Body of pancreas (tissue), 4 donors: Measurements from ENCODE around the gene IGF1R. TPM values are rescaled to one million over a fixed set of nuclear protein-coding genes. Genes with fewer than 3 reads are reported as not detected.

ENCODE experiments used
- ATAC-seq: fragments of 150-250 bp; one replicate; pipeline ENCODE4 v1.9.1; 2016
- DNase-seq, 4 donors: peaks; one replicate each; pipeline ENCODE4 v3.0.0-alpha.2; 2019
- H3K27ac ChIP-seq, 4 donors: fragments of 200-600 bp; sonication (generic); 1 replicate in 3 of 4; 2 replicates in 1 of 4; pipeline versions ENCODE4 v1.5.1 to v1.6.1; 2016 to 2019; ENCODE audit warnings: mild to moderate bottlenecking in 1 of 4, mixed read lengths in 1 of 4, moderate library complexity in 1 of 4
- H3K27me3 ChIP-seq, 2 donors: fragments of 200-600 bp; sonication (generic); one replicate each; pipeline ENCODE4 v1.6.0; 2016; ENCODE audit warnings: mild to moderate bottlenecking in 1 of 2
- H3K36me3 ChIP-seq, 2 donors: fragments of 200-600 bp; sonication (generic); replicated peaks in 1 of 2; 2 replicates each; pipeline ENCODE4 v1.5.1; 2016; ENCODE audit warnings: low read depth in 2 of 2; ENCODE audit not compliant: insufficient read depth in 1 of 2
- H3K4me1 ChIP-seq: fragments of 200-600 bp; sonication (generic); one replicate; pipeline ENCODE4 v1.6.0; 2016
- H3K4me3 ChIP-seq, 2 donors: fragments of 200-600 bp; sonication (generic); 1 replicate in 1 of 2; 2 replicates in 1 of 2; pipeline ENCODE4 v1.5.1; 2016 to 2019
- H3K9me3 ChIP-seq, 3 donors: fragments of 200-600 bp; sonication (generic); 1 replicate in 2 of 3; 2 replicates in 1 of 3; pipeline ENCODE4 v1.5.1; 2016
- POLR2A ChIP-seq, 3 donors: fragments of 450-650 bp; IDR thresholded peaks; one replicate each; pipeline ENCODE4 v1.6.1; 2016; ENCODE audit warnings: antibody characterized with exemption in 3 of 3, mild to moderate bottlenecking in 2 of 3
- WGBS, 2 donors: methylation state at CpG; one replicate each; pipeline ENCODE4 v1.1.5; 2017; 5-methylcytosine and 5-hydroxymethylcytosine counted together
- intact Hi-C: fragments of 100-400 bp; cut with DNase I; formaldehyde crosslinking; loops from one replicate; pipeline ENCODE4 v1.15.1; 2023
- total RNA-seq, 2 donors: library from RNA; depleted of rRNA; stranded (reverse); fragments of >200 nt; gene quantifications; one replicate each; pipeline ENCODE4 v1.1.0, GENCODE V29; 2016
- TF ChIP-seq, protein P1 (sequence below), 7 experiments: fragments of 450-650 bp in 4 of 7; fragments of 200-600 bp in 3 of 7; sonication (generic) in 3 of 7; IDR thresholded peaks; one replicate each; pipeline ENCODE4 v1.5.1; 2016 to 2019; ENCODE audit warnings: antibody characterized with exemption in 7 of 7

The IGF1R gene
- total RNA-seq, 2 donors from 2014 or later: 34.8 to 55.7 TPM

- Histone ChIP-seq H3K4me3 (no peak overlapping the region), H3K27me3 (no peaks in the 10 kb centered on the region), H3K36me3 (peaks cover 0 to 6% of the 10 kb centered on the region in 2 donors), H3K9me3 (no peaks in the 10 kb centered on the region), H3K27ac (peak overlapping the region; percentile 81 to 90 (median 82)), H3K4me1 (peaks cover 66% of the 10 kb centered on the region)
- intact Hi-C loops: no loop called here
- TF ChIP-seq, protein P1, sequence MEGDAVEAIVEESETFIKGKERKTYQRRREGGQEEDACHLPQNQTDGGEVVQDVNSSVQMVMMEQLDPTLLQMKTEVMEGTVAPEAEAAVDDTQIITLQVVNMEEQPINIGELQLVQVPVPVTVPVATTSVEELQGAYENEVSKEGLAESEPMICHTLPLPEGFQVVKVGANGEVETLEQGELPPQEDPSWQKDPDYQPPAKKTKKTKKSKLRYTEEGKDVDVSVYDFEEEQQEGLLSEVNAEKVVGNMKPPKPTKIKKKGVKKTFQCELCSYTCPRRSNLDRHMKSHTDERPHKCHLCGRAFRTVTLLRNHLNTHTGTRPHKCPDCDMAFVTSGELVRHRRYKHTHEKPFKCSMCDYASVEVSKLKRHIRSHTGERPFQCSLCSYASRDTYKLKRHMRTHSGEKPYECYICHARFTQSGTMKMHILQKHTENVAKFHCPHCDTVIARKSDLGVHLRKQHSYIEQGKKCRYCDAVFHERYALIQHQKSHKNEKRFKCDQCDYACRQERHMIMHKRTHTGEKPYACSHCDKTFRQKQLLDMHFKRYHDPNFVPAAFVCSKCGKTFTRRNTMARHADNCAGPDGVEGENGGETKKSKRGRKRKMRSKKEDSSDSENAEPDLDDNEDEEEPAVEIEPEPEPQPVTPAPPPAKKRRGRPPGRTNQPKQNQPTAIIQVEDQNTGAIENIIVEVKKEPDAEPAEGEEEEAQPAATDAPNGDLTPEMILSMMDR (IDR thresholded peaks at IDR 0.05): no peak
- TF ChIP-seq POLR2A (IDR thresholded peaks at IDR 0.05): peak in 2 of 3 donors; percentile 17 to 20
- ATAC-seq (peak; percentile 83), DNase-seq (peak; percentile 73 to 85 (median 82))
- WGBS, 2 donors: 31 to 37% methylated on average over 13 to 19 of the region's 19 CpGs
Observed at GRCh38 chr15:98951493-98952320, 303.4 kb downstream of the IGF1R start.

DNA sequence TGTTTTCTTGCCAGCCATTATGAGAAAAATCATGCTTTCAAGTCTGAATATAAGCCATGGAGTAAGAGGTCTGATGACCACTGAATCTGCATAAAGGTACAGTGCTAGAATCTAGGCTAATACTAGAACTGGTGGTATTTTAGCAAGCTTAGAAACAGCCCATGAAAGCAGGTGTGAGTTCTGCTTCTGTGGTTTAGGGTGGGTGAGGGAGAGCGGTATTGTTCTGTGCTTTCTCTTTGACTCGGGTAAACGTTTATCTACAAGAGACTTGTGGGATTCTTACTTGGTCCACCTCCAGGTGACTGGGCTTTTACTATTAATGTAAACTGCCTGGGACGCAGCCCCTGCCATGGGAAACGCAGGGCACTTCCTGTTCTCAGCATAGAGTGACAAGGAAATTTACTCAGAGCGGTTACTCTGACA is 304.1 kb downstream of the IGF1R start:
- intact Hi-C loops: no loop called here
- Histone ChIP-seq H3K9me3 (no peaks in the 10 kb centered on the region), H3K36me3 (peaks cover 0 to 12% of the 10 kb centered on the region in 2 donors), H3K4me3 (no peak overlapping the region), H3K27me3 (no peaks in the 10 kb centered on the region), H3K4me1 (peaks cover 59% of the 10 kb centered on the region), H3K27ac (peak overlapping the region; percentile 81 to 90 (median 82))
- ATAC-seq: peak; percentile 49
- TF ChIP-seq POLR2A (IDR thresholded peaks at IDR 0.05): no peak
- TF ChIP-seq, protein P1 (IDR thresholded peaks at IDR 0.05): no peak
- WGBS, 2 donors: 25 to 27% methylated on average over 6 of the region's 6 CpGs
- DNase-seq: peak; percentile 43 to 69 (median 58)

GRCh38 chr15:98953000-98953787 is 304.9 kb downstream of the IGF1R start:
- no peaks in the 10 kb centered on the region for H3K9me3 ChIP-seq
- no peak overlapping the region for H3K4me3 ChIP-seq
- DNase-seq (no peak), ATAC-seq (no peak)
- H3K36me3 ChIP-seq: peaks cover 0 to 18% of the 10 kb centered on the region in 2 donors
- WGBS, 2 donors: 66 to 73% methylated on average over 12 to 19 of the region's 19 CpGs
- H3K4me1 ChIP-seq: peaks cover 53% of the 10 kb centered on the region
- intact Hi-C loops: no loop called here
- peak overlapping the region; percentile 81 to 90 (median 82) for H3K27ac ChIP-seq
- TF ChIP-seq, protein P1 (IDR thresholded peaks at IDR 0.05): no peak
- no peak for TF ChIP-seq POLR2A (IDR thresholded peaks at IDR 0.05)
- H3K27me3 ChIP-seq: no peaks in the 10 kb centered on the region

DNA sequence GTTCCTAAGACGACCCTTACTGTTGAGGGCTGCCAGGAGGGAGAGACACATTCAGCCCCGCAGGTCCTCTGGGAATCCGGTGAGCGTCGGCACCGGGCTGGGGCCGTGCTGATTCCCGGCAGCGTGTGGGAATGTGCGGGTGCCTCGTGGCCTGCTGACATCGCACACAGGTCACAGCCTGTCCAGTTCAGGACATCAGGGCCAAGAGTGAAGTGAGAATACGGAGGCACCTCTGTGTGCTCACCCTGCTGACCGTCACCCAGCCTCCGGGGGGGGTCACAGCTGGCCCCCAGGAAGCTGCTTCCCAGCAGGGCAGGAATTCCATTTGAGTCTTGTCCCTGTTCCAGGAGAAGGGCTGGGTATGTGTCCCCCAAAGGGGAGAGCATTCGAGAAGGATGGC is 305.6 kb downstream of the IGF1R start:
- intact Hi-C loops: no loop called here
- peak overlapping the region; percentile 47 to 83 (median 82) for H3K27ac ChIP-seq

More for the DNA sequence above, 305.6 kb downstream of the IGF1R start:
- DNase-seq (no peak), ATAC-seq (no peak)
- no peak overlapping the region for H3K4me3 ChIP-seq
- H3K27me3 ChIP-seq: no peaks in the 10 kb centered on the region
- peaks cover 53% of the 10 kb centered on the region for H3K4me1 ChIP-seq
- no peak for TF ChIP-seq POLR2A (IDR thresholded peaks at IDR 0.05)
- TF ChIP-seq, protein P1 (IDR thresholded peaks at IDR 0.05): no peak
- H3K36me3 ChIP-seq: peaks cover 0 to 20% of the 10 kb centered on the region in 2 donors
- WGBS, 2 donors: 87 to 88% methylated on average over 5 to 16 of the region's 16 CpGs
- H3K9me3 ChIP-seq: no peaks in the 10 kb centered on the region
